Activated naive CD8-positive, alpha-beta T cell treated with anti-CD3 and anti-CD28 coated beads, Interleukin-2, amount 50 U/mL, for 24 hours (primary cell): ENCODE measurements around the gene GRM7.

Experiments used
- ATAC-seq: fragments of 150-1000 bp; cut with Tn5 transposase; one replicate; pipeline ENCODE4 v1.10.0; 2021
- DNase-seq: peaks from one replicate; pipeline ENCODE4 v3.0.0; 2021
- H3K27ac Mint-ChIP-seq: one replicate; pipeline ENCODE4 v1.8.0; 2021; ENCODE audit warnings: mild to moderate bottlenecking, mixed read lengths
- H3K27me3 Mint-ChIP-seq: one replicate; pipeline ENCODE4 v1.8.0; 2021; ENCODE audit warnings: mixed read lengths
- H3K36me3 Mint-ChIP-seq: one replicate; pipeline ENCODE4 v1.8.0; 2021; ENCODE audit warnings: low read depth, mixed read lengths
- H3K4me1 Mint-ChIP-seq: one replicate; pipeline ENCODE4 v1.8.0; 2021; ENCODE audit warnings: mixed read lengths
- H3K4me3 Mint-ChIP-seq: one replicate; pipeline ENCODE4 v1.8.0; 2021; ENCODE audit warnings: mild to moderate bottlenecking, moderate library complexity, mixed read lengths
- H3K9me3 Mint-ChIP-seq: one replicate; pipeline ENCODE4 v1.8.0; 2021; ENCODE audit warnings: mixed read lengths

The GRM7 gene

GRCh38 chr3:7697548-7697947, 836.6 kb downstream of the GRM7 start:
- Mint-ChIP-seq H3K27ac (no peak overlapping the region), H3K9me3 (no peaks in the 10 kb centered on the region), H3K4me1 (no peaks in the 10 kb centered on the region), H3K4me3 (no peak overlapping the region), H3K36me3 (no peaks in the 10 kb centered on the region), H3K27me3 (no peaks in the 10 kb centered on the region)
- no peak for DNase-seq
- no peak for ATAC-seq

GRCh38 chr3:7700539-7700938, 839.6 kb downstream of the GRM7 start:
- H3K27me3 Mint-ChIP-seq: no peaks in the 10 kb centered on the region

GRCh38 chr3:7700977-7701376, 840.1 kb downstream of the GRM7 start:
- Mint-ChIP-seq H3K36me3 (no peaks in the 10 kb centered on the region), H3K27ac (no peak overlapping the region), H3K9me3 (no peaks in the 10 kb centered on the region), H3K4me3 (no peak overlapping the region), H3K4me1 (no peaks in the 10 kb centered on the region), H3K27me3 (no peaks in the 10 kb centered on the region)
- DNase-seq (no peak), ATAC-seq (no peak)

More at GRCh38 chr3:7700539-7700938, 839.6 kb downstream of the GRM7 start:
- H3K4me1 Mint-ChIP-seq: no peaks in the 10 kb centered on the region
- DNase-seq: no peak
- no peaks in the 10 kb centered on the region for H3K36me3 Mint-ChIP-seq
- ATAC-seq: no peak
- no peak overlapping the region for H3K27ac Mint-ChIP-seq
- H3K9me3 Mint-ChIP-seq: no peaks in the 10 kb centered on the region
- no peak overlapping the region for H3K4me3 Mint-ChIP-seq

- Mint-ChIP-seq H3K27ac (no peak overlapping the region), H3K36me3 (no peaks in the 10 kb centered on the region), H3K4me3 (no peak overlapping the region), H3K4me1 (peaks cover 7% of the 10 kb centered on the region), H3K27me3 (peaks cover 2% of the 10 kb centered on the region), H3K9me3 (peaks cover 4% of the 10 kb centered on the region)
- no peak for DNase-seq
- no peak for ATAC-seq
Observed at GRCh38 chr3:7707187-7707586, 846.3 kb downstream of the GRM7 start.

- DNase-seq: no peak
- H3K27ac Mint-ChIP-seq: no peak overlapping the region
- peaks cover 2% of the 10 kb centered on the region for H3K27me3 Mint-ChIP-seq
- H3K36me3 Mint-ChIP-seq: no peaks in the 10 kb centered on the region
- peaks cover 7% of the 10 kb centered on the region for H3K4me1 Mint-ChIP-seq
- no peak overlapping the region for H3K4me3 Mint-ChIP-seq
- H3K9me3 Mint-ChIP-seq: peaks cover 4% of the 10 kb centered on the region
- no peak for ATAC-seq
Observed at GRCh38 chr3:7709376-7710082, 848.6 kb downstream of the GRM7 start.

GRCh38 chr3:7710284-7710683, 849.4 kb downstream of the GRM7 start:
- Mint-ChIP-seq H3K4me3 (no peak overlapping the region), H3K27ac (no peak overlapping the region), H3K9me3 (peaks cover 4% of the 10 kb centered on the region), H3K36me3 (no peaks in the 10 kb centered on the region), H3K27me3 (peaks cover 2% of the 10 kb centered on the region), H3K4me1 (peaks cover 7% of the 10 kb centered on the region)
- no peak for DNase-seq
- ATAC-seq: no peak

- DNase-seq: no peak
- H3K4me3 Mint-ChIP-seq: no peak overlapping the region
- no peak overlapping the region for H3K27ac Mint-ChIP-seq
- no peak for ATAC-seq
- no peaks in the 10 kb centered on the region for H3K9me3 Mint-ChIP-seq
- H3K4me1 Mint-ChIP-seq: peaks cover 5% of the 10 kb centered on the region
- no peaks in the 10 kb centered on the region for H3K36me3 Mint-ChIP-seq
- no peaks in the 10 kb centered on the region for H3K27me3 Mint-ChIP-seq
Observed at GRCh38 chr3:7713724-7714123, 852.8 kb downstream of the GRM7 start.

- no peaks in the 10 kb centered on the region for H3K36me3 Mint-ChIP-seq
- DNase-seq (no peak), ATAC-seq (no peak)
- H3K27ac Mint-ChIP-seq: no peak overlapping the region
- H3K27me3 Mint-ChIP-seq: no peaks in the 10 kb centered on the region
- H3K4me1 Mint-ChIP-seq: no peaks in the 10 kb centered on the region
- H3K9me3 Mint-ChIP-seq: no peaks in the 10 kb centered on the region
- H3K4me3 Mint-ChIP-seq: no peak overlapping the region
Observed at GRCh38 chr3:7720649-7721297, 859.9 kb downstream of the GRM7 start.

- H3K9me3 Mint-ChIP-seq: no peaks in the 10 kb centered on the region
- H3K4me3 Mint-ChIP-seq: no peak overlapping the region
- no peak overlapping the region for H3K27ac Mint-ChIP-seq
- DNase-seq (no peak), ATAC-seq (no peak)
- no peaks in the 10 kb centered on the region for H3K27me3 Mint-ChIP-seq
- H3K36me3 Mint-ChIP-seq: no peaks in the 10 kb centered on the region
- no peaks in the 10 kb centered on the region for H3K4me1 Mint-ChIP-seq
Observed at GRCh38 chr3:7721869-7722268, 861.0 kb downstream of the GRM7 start.

GRCh38 chr3:7728566-7729519, 867.9 kb downstream of the GRM7 start:
- no peaks in the 10 kb centered on the region for H3K27me3 Mint-ChIP-seq

GRCh38 chr3:7733933-7734332, 873.0 kb downstream of the GRM7 start:
- H3K27ac Mint-ChIP-seq: no peak overlapping the region
- no peak overlapping the region for H3K4me3 Mint-ChIP-seq
- no peaks in the 10 kb centered on the region for H3K36me3 Mint-ChIP-seq
- peaks cover 5% of the 10 kb centered on the region for H3K9me3 Mint-ChIP-seq
- H3K27me3 Mint-ChIP-seq: no peaks in the 10 kb centered on the region
- no peaks in the 10 kb centered on the region for H3K4me1 Mint-ChIP-seq
- no peak for DNase-seq
- ATAC-seq: no peak

More at GRCh38 chr3:7728566-7729519, 867.9 kb downstream of the GRM7 start:
- no peaks in the 10 kb centered on the region for H3K36me3 Mint-ChIP-seq
- ATAC-seq (no peak), DNase-seq (no peak)
- peaks cover 5% of the 10 kb centered on the region for H3K9me3 Mint-ChIP-seq
- H3K27ac Mint-ChIP-seq: no peak overlapping the region
- H3K4me3 Mint-ChIP-seq: no peak overlapping the region
- H3K4me1 Mint-ChIP-seq: no peaks in the 10 kb centered on the region

- Mint-ChIP-seq H3K4me3 (no peak overlapping the region), H3K27ac (no peak overlapping the region), H3K27me3 (no peaks in the 10 kb centered on the region), H3K36me3 (no peaks in the 10 kb centered on the region), H3K4me1 (no peaks in the 10 kb centered on the region), H3K9me3 (peaks cover 5% of the 10 kb centered on the region)
- no peak for DNase-seq
- no peak for ATAC-seq
Observed at GRCh38 chr3:7734456-7734855, 873.5 kb downstream of the GRM7 start.

GRCh38 chr3:7737263-7737662, 876.3 kb downstream of the GRM7 start:
- H3K4me3 Mint-ChIP-seq: no peak overlapping the region
- H3K36me3 Mint-ChIP-seq: no peaks in the 10 kb centered on the region
- DNase-seq (no peak), ATAC-seq (no peak)
- H3K27me3 Mint-ChIP-seq: no peaks in the 10 kb centered on the region
- no peak overlapping the region for H3K27ac Mint-ChIP-seq
- H3K9me3 Mint-ChIP-seq: no peaks in the 10 kb centered on the region
- H3K4me1 Mint-ChIP-seq: no peaks in the 10 kb centered on the region

- H3K9me3 Mint-ChIP-seq: no peaks in the 10 kb centered on the region
- DNase-seq (no peak), ATAC-seq (no peak)
- H3K27ac Mint-ChIP-seq: no peak overlapping the region
- H3K27me3 Mint-ChIP-seq: no peaks in the 10 kb centered on the region
- H3K4me1 Mint-ChIP-seq: no peaks in the 10 kb centered on the region
- no peaks in the 10 kb centered on the region for H3K36me3 Mint-ChIP-seq
- H3K4me3 Mint-ChIP-seq: no peak overlapping the region
Observed at GRCh38 chr3:7739754-7740153, 878.8 kb downstream of the GRM7 start.

GRCh38 chr3:7740458-7740857, 879.5 kb downstream of the GRM7 start:
- Mint-ChIP-seq H3K4me3 (no peak overlapping the region), H3K4me1 (no peaks in the 10 kb centered on the region), H3K27ac (no peak overlapping the region), H3K27me3 (no peaks in the 10 kb centered on the region), H3K9me3 (no peaks in the 10 kb centered on the region), H3K36me3 (no peaks in the 10 kb centered on the region)
- no peak for ATAC-seq
- DNase-seq: no peak
